Chondrocyte (in vitro differentiated cells): ENCODE data around the gene PRSS38. TPM values are rescaled to one million over a fixed set of nuclear protein-coding genes. Genes with fewer than 3 reads are reported as not detected.

ENCODE experiments used
- DNase-seq: peaks from one replicate; pipeline ENCODE4 v3.0.0; 2021; ENCODE audit warnings: mixed read lengths, low spot score
- H3K27ac Mint-ChIP-seq: one replicate; pipeline ENCODE4 v1.8.0; 2021; ENCODE audit warnings: mild to moderate bottlenecking, moderate library complexity, mixed read lengths; ENCODE audit not compliant: unreplicated experiment
- H3K27me3 Mint-ChIP-seq: 2 replicates; pipeline ENCODE4 v1.8.0; 2021; ENCODE audit warnings: low read depth, mixed read lengths
- H3K36me3 Mint-ChIP-seq: 2 replicates; pipeline ENCODE4 v1.8.0; 2021; ENCODE audit warnings: low read depth, mixed read lengths
- H3K4me1 Mint-ChIP-seq: 2 replicates; pipeline ENCODE4 v1.8.0; 2021; ENCODE audit warnings: low read depth, mild to moderate bottlenecking, mixed read lengths
- H3K4me3 Mint-ChIP-seq: one replicate; pipeline ENCODE4 v1.8.0; 2021; ENCODE audit warnings: mild to moderate bottlenecking, moderate library complexity, mixed read lengths; ENCODE audit not compliant: unreplicated experiment
- H3K9me3 Mint-ChIP-seq: 2 replicates; pipeline ENCODE4 v1.8.0; 2021; ENCODE audit warnings: low read depth, mixed read lengths
- total RNA-seq: library from RNA; stranded (reverse); gene quantifications from 3 replicates; pipeline ENCODE4 v1.2.1, GENCODE V29; 2021
- TF ChIP-seq, protein P1 (sequence below): fragments of 200-600 bp; sonication (generic); IDR thresholded peaks from 2 replicates; pipeline ENCODE4 v1.5.0; 2021; ENCODE audit warnings: antibody characterized with exemption, mild to moderate bottlenecking, moderate library complexity

The PRSS38 gene
- total RNA-seq, 1 donor from 2014 or later = not detected

DNA sequence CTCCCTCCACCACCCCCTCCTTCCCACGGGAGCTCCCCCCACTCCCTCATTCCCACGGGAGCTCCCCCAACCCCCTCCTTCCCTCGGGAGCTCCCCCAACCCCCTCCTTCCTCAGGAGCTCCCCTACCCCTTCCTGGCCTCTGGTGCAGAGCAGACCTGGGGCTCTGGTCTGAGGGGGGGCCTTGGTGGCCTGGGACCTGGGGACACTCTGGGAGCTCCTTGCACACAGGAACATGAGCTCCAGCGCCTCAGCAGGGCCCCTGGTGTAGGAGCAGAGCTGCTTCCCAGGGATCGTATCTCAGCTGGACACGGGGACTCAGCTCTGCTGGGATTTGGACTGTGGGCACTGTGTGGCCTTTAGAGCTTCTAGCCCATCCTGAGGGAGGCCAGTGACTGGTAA, 19.7 kb upstream of the PRSS38 start:
- DNase-seq = no peak
- Mint-ChIP-seq H3K27ac (no peak overlapping the region), H3K36me3 (no peaks in the 10 kb centered on the region), H3K4me3 (no peak overlapping the region), H3K4me1 (peaks cover 15% of the 10 kb centered on the region), H3K27me3 (peaks cover 20% of the 10 kb centered on the region), H3K9me3 (no peaks in the 10 kb centered on the region)
- TF ChIP-seq, protein P1, sequence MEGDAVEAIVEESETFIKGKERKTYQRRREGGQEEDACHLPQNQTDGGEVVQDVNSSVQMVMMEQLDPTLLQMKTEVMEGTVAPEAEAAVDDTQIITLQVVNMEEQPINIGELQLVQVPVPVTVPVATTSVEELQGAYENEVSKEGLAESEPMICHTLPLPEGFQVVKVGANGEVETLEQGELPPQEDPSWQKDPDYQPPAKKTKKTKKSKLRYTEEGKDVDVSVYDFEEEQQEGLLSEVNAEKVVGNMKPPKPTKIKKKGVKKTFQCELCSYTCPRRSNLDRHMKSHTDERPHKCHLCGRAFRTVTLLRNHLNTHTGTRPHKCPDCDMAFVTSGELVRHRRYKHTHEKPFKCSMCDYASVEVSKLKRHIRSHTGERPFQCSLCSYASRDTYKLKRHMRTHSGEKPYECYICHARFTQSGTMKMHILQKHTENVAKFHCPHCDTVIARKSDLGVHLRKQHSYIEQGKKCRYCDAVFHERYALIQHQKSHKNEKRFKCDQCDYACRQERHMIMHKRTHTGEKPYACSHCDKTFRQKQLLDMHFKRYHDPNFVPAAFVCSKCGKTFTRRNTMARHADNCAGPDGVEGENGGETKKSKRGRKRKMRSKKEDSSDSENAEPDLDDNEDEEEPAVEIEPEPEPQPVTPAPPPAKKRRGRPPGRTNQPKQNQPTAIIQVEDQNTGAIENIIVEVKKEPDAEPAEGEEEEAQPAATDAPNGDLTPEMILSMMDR = no peak

DNA sequence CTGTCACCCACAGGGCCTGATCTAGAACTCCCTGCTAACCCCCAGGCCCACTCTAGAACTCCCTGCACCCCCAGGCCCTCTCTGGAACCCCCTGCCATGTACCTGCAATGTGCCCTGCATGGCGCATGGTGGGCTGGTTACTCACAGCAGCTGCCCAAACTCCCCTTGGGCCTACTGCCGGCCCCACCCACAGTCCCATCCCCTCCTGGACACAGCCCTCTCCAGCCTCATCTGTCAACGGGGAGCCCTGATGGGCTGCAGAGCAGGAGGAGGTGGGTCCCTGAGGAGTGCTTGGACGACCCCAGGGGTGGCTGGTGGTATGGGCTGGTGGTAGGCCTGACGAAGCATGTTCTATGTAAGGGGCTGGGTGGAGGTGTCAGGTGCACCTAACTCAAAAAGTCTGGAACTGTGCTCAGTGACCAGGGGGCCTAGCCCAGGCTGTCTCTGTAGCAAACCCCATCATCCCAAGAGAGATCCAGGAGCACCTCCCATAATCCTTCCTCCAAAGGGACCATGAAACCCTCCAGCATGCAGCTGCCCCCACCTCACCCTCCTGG, 19.0 kb upstream of the PRSS38 start:
- TF ChIP-seq, protein P1 = no peak
- H3K4me3 Mint-ChIP-seq = no peak overlapping the region

DNA sequence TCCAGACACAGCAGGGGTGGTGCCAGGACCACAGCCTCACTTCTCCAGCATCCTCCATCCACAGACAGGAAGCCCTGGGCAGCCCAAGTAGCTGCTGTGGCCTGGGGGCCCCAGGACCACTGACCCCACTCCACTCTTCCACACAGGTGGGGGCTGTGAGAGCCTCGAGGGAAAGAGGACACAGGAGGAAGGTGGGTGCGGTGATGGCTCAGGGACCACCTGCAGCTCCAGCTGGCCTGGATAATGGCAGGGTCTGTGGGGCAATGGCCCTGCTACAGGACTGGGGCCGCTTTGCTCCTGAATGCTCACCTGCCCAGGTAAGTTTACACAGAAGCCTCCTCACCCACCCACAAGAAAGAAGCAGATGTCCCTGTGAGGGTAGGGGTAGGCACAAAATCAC, 18.3 kb upstream of the PRSS38 start:
- TF ChIP-seq, protein P1 = no peak
- H3K36me3 Mint-ChIP-seq = no peaks in the 10 kb centered on the region

More for the DNA sequence above, 19.0 kb upstream of the PRSS38 start:
- Mint-ChIP-seq H3K4me1 (peaks cover 15% of the 10 kb centered on the region), H3K36me3 (no peaks in the 10 kb centered on the region), H3K27ac (no peak overlapping the region), H3K9me3 (no peaks in the 10 kb centered on the region), H3K27me3 (peaks cover 22% of the 10 kb centered on the region)
- DNase-seq = no peak

DNA sequence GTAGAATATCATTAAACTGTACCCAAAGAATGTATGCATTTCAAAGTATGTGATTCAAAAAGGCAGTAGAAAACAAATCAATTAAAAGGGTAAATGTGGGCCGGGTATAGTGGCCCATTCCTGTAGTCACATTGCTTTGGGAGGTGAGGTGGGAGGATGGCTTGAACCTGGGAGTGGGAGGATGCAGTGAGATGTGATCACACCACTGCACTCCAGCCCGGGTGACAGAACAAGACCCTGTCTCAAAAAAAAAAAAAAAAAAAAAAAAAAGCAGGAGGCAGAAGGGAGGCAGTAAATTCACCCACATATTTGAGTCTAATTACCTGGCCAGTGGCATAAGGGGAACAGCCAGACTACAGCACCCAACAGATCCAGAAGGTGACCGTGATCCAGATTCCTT, 17.9 kb upstream of the PRSS38 start:
- no peak overlapping the region for H3K4me3 Mint-ChIP-seq
- H3K27ac Mint-ChIP-seq = no peak overlapping the region
- no peaks in the 10 kb centered on the region for H3K9me3 Mint-ChIP-seq
- H3K27me3 Mint-ChIP-seq = peaks cover 28% of the 10 kb centered on the region
- H3K4me1 Mint-ChIP-seq = peaks cover 15% of the 10 kb centered on the region
- DNase-seq = no peak
- no peaks in the 10 kb centered on the region for H3K36me3 Mint-ChIP-seq
- TF ChIP-seq, protein P1 = no peak

More for the DNA sequence above, 18.3 kb upstream of the PRSS38 start:
- no peak overlapping the region for H3K27ac Mint-ChIP-seq
- no peak overlapping the region for H3K4me3 Mint-ChIP-seq
- no peak for DNase-seq
- peaks cover 26% of the 10 kb centered on the region for H3K27me3 Mint-ChIP-seq
- H3K9me3 Mint-ChIP-seq = no peaks in the 10 kb centered on the region
- peaks cover 15% of the 10 kb centered on the region for H3K4me1 Mint-ChIP-seq

DNA sequence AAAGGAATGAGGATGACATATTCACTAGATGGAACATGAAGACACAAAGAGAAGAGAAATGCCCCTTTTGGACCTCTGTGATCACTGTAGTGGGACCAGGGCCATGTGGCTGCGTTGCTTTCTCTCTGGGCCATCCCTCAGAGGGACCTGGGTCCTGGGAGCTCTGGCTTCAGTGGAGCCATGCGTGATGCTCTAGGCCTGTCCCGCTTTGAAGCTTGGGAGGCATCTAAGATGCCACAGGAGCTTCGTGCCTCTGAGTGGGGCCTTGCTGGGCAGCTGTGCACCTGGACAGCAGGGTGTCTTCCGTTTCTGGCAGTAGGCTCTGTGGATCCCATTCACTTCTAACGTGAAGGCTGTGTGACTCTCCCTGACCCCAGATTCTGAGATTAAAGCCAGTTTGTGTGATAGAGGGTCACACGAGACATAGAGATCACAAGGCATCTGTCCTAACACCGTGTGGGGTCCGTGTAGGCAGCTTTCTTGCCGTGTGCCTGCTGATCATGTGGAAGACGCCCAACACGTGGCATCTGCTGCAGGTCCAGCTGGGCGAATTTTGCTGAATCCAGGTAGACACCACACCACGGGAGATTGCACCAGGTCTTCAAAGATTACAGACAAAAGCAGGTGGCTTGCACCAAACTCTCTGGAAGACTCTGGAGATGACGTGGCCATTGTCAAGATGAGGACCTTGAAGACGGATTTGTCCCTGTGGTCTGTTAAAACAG, 17.2 kb upstream of the PRSS38 start:
- Mint-ChIP-seq H3K4me3 (no peak overlapping the region), H3K27ac (no peak overlapping the region), H3K27me3 (peaks cover 31% of the 10 kb centered on the region), H3K36me3 (peaks cover 2% of the 10 kb centered on the region), H3K9me3 (peaks cover 6% of the 10 kb centered on the region), H3K4me1 (peaks cover 15% of the 10 kb centered on the region)
- DNase-seq = no peak
- TF ChIP-seq, protein P1 = no peak
